IMR-90 (cell line): ENCODE measurements around the gene MBD3L2. TPM values are rescaled to one million over a fixed set of nuclear protein-coding genes. Genes with fewer than 3 reads are reported as not detected.

Experiments used
- polyA plus RNA-seq, 3 experiments: library from polyadenylated mRNA; depleted of rRNA; stranded (reverse); fragments of >200 nt; gene quantifications; 2 replicates each; pipeline ENCODE4 v1.2.3, GENCODE V29; 2012; ENCODE audit warnings: low replicate concordance in 1 of 3
- total RNA-seq: library from RNA; depleted of rRNA; stranded (reverse); fragments of >200 nt; gene quantifications from 2 replicates; pipeline ENCODE4 v1.2.3, GENCODE V29; 2012; rRNA removed

Gene MBD3L2
- total and polyA plus RNA-seq, 2 of the 4 experiments (the other 2 are of a cell fraction), result not detected

Other genes starting within 250 kb of the MBD3L2 start
- not detected in 2 replicates for gene ADGRE1, start 161.7 kb upstream of the MBD3L2 start, total RNA-seq
- gene ADGRE1, start 161.7 kb upstream of the MBD3L2 start, polyA plus RNA-seq (2012; rRNA removed), result not detected in 2 replicates
- gene MBD3L2B, start 27.9 kb upstream of the MBD3L2 start, total RNA-seq, result not detected in 2 replicates
- not detected in 2 replicates for gene MBD3L2B, start 27.9 kb upstream of the MBD3L2 start, polyA plus RNA-seq (2012; rRNA removed)
- not detected in 2 replicates for gene MBD3L5, start 18.7 kb upstream of the MBD3L2 start, total RNA-seq
- not detected in 2 replicates for gene MBD3L5, start 18.7 kb upstream of the MBD3L2 start, polyA plus RNA-seq (2012; rRNA removed)
- gene MBD3L4, start 9.1 kb upstream of the MBD3L2 start, total RNA-seq, result not detected in 2 replicates
- gene MBD3L4, start 9.1 kb upstream of the MBD3L2 start, polyA plus RNA-seq (2012; rRNA removed), result not detected in 2 replicates
- not detected in 2 replicates for gene MBD3L3, start 9.4 kb downstream of the MBD3L2 start, total RNA-seq
- gene MBD3L3, start 9.4 kb downstream of the MBD3L2 start, polyA plus RNA-seq (2012; rRNA removed), result not detected in 2 replicates
- gene ZNF557, start 20.4 kb downstream of the MBD3L2 start, total RNA-seq, result 16.9 and 21.1 TPM in 2 replicates
- gene ZNF557, start 20.4 kb downstream of the MBD3L2 start, polyA plus RNA-seq (2012; rRNA removed), result 3.4 and 3.7 TPM in 2 replicates
- gene INSR, start 245.1 kb downstream of the MBD3L2 start, total RNA-seq, result 7.9 and 8.3 TPM in 2 replicates
- 2.7 and 2.8 TPM in 2 replicates for gene INSR, start 245.1 kb downstream of the MBD3L2 start, polyA plus RNA-seq (2012; rRNA removed)